ENCODE data around the gene NEU1. TPM values are rescaled to one million over a fixed set of nuclear protein-coding genes. Genes with fewer than 3 reads are reported as not detected.
"Not testable (repeated sequence)": the region's sequence is repeated elsewhere in the genome, so short reads cannot be mapped to it uniquely, and the experiment has no call there.

The NEU1 gene
- total RNA-seq, 1 donor from 2014 or later, result 50.2 TPM

DNA sequence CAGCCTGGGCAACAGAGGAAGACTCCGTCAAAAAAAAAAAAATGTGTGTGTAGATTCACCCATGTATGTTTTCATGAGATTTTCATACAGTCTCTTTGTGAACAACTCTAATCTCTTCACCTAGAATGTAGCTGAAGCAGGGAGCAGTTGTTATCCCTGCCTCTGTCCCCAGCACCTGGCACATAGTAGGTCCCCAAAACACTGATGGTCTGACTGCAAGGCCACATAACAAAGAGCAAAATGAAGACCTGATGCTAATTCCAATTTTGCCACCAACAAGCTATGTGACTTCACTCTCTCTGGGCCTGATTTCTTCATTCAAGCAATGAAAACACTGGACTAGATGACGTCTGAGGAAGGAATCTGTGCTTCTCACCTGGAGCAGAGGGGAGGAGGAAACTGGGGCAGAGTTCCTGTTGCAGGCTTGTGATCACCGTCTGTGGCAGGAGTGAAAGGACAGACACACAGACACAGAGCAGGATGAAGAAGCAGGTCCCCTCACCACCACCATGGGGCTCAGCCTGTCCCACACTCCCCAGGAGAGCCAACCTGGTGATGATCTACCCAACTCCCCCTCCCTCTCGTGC, 11.6 kb upstream of the NEU1 start:
- DNase-seq (ENCODE audit: low read depth in 2 of 2), result no peak

DNA sequence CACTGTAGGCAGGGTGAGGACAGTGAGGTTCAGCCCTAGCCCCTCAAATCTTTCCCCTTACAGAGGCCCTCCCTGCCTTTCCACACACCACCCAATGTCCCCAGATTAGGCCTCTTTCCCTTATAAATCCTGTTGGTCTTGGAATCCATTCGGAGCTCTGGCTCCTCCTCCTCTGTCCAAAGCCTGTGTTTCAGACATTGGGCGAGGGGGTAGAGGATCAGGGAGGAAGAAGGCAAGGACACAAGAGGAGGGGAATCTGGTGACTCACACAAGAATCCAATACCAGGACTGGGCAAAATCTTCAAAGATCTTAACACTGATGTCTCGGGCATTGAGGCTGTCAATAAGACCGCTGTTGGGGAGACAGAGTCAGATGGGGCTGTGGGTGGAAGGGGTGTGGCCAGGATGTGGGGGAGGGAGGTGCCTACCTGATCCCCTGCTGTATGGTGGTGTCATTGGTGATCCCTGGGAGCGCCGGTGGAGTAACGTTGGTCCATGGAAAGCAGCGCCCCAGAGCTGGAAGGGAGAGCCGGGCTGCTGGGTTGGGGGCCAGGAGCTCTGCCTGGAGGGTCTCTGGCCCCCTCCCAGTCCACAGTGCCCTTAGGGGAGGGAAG, 8.5 kb upstream of the NEU1 start:
- DNase-seq (ENCODE audit: low read depth in 2 of 2), result no peak

DNA sequence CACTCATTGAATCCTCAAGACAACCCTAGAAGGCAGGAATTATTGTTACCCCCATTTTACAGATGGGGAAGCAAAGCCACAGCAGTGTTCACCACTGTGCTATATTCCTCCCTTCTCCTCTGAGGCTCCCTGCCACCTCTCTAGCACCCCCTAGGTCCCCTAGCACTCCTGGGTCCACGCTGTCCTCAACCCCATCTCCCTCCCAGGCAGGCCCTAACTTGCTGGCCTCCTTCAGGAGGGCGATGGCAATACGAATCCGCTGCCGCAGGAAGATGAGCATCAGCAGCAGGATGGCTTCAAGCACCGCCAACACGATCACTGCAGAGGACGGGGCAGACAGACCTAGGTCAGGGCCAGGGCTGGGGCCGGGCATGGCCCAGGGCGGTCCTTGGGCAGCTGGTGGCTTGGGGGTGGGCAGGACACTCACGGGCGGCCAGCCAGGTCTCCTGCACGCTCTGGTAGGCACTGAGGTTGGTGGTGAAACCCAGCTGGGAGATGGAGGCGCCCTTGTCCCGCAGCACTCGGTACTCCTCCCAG, 7.8 kb upstream of the NEU1 start:
- no peak for DNase-seq (ENCODE audit: low read depth in 2 of 2)

DNA sequence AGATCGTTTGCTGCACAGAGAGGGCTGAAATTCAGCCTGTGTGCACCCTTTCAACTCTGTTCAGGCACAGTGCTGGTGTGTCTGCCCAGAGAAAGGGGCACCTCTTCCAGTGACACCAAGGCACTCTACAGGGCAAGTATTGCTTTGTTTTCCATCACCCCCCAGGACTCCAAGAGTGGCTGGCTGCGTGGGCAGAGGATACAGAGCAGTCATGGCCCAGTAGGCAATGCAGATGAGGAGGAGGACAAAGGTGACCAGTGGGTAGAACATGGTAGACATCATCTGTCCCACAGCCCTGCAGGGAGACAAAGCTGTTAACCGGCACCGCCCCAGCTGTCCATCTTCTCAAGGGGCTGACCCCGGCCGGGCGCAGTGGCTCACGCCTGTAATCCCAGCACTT, 6.7 kb upstream of the NEU1 start:
- DNase-seq (ENCODE audit: low read depth in 2 of 2), result no peak

DNA sequence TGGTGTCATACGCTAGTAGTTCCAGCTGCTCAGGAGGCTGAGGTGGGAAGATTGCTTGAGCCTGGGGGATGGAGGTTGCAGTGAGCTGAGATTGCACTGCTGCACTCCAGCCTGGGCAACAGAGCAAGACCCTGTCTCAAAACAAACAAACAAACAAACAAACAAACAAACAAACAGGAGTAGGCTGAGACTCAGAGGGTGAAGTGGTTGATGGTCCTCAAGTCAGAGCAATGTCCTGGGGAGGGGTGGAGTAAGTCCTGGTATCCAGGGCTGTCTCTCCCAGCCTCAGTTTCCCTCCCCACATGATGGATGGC, 6.0 kb upstream of the NEU1 start:
- DNase-seq (ENCODE audit: low read depth in 2 of 2), result not testable (repeated sequence)

DNA sequence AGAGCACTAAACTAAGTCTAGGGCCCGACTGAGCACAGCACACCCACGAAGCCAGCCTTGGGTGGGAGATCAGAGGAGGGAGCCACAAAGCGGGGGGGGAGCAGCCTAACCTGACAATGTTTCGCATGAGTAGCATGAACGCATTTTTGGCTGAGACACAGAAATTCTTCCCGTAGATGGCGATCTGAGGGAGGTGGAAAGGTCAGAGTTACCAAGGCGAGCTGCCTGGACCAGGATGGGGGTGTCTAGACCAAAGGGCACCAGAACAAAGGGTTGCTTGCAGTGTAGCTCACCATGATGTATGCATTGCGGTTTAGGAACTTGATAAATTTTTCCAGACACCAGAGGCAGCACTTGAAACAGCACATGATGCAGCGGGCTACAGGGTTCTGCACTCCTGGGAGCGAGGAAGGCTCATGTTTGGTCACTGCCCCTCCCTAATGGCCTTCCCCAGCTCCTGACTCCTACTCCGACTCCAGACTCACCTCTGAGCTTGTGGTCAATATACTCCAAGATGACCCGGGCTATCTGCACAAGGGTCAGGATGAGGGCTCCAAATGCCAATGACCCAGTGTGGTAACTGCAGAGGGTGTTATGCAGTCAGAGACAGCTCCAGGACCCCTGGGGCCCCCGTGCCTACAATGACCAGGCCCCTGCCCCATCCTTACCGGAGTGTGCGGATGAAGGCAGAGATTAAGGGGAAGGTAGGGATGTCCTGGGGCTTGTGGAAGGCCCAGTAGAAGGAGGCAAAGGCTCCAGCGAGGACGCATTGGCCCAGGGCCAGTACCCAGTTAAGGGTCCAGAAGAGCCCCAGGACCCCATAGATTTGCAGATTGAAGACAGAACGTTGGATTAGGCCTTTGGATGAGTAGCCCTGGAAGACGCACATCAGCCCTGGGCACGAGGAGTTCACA, 2.8 kb upstream of the NEU1 start:
- no peak for DNase-seq (ENCODE audit: low read depth in 2 of 2)

DNA sequence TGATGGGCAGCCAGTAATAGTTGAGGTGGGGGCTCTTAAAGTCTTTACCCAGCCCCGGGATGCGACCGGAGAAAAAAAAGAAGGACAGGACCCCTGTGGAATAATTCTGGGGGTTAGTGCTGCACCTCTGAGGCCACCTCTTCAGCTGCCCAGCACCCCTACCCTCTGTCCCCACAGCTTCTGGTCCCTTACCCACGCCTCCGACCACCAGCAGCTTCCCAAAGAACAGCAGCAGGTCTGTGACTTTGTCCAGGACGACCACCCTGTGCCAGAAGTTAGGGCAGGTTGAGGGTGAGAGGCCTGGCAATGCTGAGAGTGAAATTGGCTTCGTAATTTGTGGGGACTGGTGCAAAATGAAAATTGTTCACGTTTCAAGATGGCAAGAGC, 2.2 kb upstream of the NEU1 start:
- DNase-seq (ENCODE audit: low read depth in 2 of 2), result no peak

DNA sequence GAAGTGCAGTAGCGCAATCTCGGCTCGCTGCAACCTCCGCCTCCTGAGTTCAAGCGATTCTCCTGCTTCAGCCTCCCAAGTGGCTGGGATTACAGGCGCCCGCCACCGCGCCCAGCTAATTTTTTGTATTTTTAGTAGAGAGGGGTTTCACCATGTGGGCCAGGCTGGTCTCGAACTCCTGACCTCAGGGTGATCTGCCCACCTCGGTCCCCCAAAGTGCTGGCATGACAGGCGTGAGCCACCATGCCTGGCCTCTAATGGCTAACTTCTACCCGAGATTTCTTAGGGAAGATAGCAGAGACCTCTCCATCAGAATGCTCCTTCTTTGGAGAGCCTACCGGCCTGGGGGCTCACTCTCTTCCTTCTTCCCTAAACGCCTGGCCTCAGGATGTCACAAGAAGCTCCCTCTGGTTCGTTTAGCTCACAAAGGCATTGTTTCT, 1.5 kb upstream of the NEU1 start:
- not testable (repeated sequence) for DNase-seq (ENCODE audit: low read depth in 2 of 2)

DNA sequence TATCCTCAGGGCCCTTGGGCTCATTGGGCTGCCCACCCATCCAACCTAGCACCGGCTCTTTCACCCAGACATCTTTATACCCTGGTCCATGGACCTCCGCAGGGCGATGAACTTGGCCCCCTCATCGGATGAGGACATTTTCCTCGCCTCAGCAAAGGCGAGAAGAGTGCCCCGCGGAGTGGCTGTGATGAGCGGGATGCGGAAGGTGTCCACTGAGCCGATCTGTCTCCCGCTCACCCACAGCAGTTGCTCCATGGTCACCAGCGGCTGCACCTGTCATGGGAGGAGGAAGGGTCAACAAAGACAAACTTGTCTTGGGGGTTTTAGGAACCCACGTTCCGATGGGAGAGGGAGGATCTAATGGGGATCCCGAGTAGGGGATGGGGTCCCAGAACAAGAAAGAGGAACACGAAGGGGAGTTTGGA, 690 bp downstream of the NEU1 start:
- DNase-seq (ENCODE audit: low read depth in 2 of 2), result no peak

DNA sequence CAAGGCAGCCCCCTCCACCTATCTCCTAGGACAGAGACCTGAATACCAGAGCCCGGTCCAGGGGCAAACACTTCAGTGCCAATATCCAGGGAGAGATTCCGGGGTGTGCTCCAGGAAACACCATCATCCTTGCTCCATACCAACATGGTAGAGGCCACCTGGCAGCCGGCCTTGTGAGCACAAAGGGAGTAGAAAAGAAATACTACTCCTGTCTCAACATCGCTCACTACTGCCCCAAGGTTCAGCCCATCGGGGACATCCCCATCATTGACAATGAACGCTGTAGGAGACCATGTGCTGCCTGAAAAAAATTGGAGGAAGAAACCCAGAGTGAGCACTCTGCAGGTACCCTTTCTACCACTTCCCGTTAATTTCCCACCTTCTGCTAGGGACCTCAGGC, 1.5 kb downstream of the NEU1 start:
- DNase-seq (ENCODE audit: low read depth in 2 of 2), result no peak

DNA sequence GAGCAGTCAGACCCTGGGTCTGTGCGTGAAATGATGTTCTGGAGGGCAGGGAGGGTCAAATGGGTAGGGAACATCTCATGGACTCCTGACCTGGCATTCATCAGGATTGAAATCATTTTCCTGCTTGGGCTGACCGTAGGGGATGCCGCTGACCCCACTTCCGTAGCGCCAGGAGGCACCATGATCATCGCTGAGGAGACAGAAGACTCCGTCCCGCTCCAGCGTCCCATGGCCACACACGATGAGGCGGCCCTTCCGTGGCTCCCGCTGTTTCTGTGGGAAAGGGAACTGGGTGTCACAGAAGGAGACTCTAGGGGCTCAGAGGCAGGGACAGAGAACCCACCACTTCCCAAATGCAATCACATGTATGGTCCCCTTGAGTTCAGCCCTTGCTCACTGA, 2.3 kb downstream of the NEU1 start:
- no peak for DNase-seq (ENCODE audit: low read depth in 2 of 2)

DNA sequence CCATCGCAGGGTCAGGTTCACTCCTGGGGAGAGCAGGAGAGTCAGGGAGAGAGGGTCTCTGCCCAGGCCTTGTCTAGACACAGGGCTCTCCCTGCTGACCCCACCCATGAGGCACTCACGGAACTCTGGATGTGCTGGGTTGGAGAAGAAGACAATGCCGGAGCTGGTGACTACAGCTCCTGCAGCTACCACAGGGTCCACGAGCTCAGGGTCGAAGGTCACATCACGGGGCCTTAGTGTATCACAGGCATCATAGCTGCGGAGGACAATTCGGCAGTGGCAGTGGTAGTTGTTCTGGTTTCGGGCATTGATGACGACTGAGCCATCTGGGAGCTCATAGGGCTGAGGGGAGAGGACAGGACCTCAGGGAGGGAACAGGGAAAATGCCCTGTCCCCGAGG, 2.7 kb downstream of the NEU1 start:
- DNase-seq (ENCODE audit: low read depth in 2 of 2), result no peak

DNA sequence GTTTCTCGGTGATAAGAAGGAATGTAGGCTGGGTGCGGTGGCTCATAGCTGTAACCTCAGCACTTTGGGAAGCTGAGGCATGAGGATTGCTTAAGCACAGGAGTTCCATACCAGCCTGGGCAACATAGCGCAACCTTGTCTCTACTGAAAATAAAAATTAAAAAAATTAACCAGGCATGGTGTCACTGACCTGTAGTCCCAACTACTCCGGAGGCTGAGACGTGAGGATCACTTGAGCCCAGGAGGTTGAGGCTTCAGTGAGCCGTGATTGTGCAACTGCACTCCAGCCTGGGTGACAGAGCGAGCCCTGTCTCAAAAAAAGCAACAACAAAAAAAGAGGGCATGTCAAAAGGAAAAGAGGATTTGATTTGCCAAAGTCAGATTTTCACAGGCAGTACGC, 3.9 kb downstream of the NEU1 start:
- DNase-seq (ENCODE audit: low read depth in 2 of 2), result no peak

DNA sequence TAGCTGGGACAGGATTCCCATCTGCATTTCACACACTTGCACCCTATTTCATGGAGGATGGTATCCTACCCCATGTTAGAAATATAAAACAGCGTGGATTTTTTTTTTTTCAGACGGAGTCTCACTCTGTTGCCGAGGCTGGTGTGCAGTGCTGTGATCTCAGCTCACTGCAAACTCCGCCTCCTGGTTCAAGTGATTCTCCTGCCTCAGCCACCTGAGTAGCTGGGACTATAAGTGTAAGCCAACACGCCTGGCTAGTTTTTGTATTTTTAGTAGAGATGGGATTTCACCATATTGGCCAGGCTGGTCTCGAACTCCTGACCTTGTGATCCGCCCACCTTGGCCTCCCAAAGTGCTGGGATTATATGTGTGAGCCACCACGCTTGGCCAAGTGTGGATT, 4.8 kb downstream of the NEU1 start:
- not testable (repeated sequence) for DNase-seq (ENCODE audit: low read depth in 2 of 2)

DNA sequence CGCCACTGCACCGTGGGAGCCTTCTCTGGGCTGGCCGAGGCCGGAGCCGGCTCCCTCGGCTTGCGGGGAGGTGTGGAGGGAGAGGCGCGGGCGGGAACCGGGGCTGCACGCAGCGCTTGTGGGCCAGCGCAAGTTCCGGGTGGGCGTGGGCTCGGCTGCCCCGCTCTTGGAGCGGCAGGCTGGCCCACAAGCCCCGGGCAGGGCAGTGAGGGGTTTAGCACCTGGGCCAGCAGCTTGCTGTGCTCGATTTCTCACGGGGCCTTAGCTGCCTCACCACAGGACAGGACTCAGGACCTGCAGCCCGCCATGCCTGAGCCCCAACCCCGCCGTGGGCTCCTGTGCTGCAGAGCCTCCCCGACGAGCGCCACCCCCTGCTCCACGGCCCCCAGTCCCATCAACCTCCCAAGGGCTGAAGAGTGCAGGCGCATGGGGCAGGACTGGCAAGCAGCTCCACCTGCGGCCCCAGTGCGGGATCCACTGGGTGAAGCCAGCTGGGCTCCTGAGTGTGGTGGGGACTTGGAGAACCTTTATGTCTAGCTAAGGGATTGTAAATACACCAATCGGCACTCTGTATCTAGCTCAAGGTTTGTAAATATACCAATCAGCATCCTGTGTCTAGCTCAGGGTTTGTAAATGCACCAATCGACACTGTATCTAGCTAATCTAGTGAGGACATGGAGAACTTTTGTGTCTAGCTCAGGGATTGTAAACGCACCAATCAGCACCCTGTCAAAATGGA, 10.5 kb downstream of the NEU1 start:
- not testable (repeated sequence) for DNase-seq (ENCODE audit: low read depth in 2 of 2)

DNA sequence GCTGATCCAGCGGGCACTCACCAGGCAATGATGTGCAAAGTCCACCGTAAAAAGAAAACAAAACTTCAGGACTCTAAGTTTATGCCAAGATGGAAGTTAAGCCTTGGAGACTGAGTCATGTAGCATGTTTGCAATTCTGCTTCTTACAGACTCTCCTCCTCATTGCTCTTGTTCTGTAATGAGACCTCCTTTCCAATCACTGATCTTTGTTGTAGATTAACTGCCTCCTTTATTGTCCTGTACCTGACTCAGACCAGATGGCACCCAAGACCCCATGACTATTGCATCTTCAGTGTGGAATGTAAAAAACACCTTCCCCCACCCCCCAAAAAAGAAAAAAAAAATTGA, 11.2 kb downstream of the NEU1 start:
- no peak for DNase-seq (ENCODE audit: low read depth in 2 of 2)

DNA sequence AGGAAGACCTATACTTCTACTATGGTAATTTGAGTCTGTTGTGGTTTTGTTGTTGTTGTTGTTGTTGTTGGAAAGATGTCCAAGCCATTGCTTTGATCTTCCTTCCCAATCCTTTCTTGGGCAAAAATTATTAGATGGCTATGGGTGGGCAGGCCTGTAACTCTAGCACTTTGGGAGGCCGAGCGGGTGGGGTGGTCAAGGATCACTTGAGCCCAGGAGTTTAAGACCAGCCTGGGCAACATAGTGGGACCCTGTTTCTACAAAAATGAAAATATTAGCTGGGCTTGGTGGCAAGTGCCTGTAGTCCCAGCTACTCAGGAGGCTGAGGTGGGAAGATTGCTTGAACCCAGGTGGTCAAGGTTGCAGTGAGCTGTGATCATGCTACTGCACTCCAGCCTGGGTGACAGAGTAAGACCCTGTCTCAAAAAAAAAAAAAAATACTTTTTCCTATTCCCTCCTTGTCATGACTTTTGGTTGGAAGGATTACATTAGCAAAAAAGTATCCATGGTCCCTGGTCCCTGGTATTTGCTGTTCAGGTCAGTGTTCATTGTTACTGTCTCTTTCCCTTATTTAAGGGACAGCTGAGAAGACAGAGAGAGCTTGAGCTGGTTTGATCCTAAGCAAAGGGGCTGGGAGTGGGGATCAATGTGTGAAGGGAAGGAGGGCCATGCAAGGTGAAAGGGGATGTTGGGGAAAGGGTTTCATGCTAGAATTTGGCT, 11.7 kb downstream of the NEU1 start:
- no peak for DNase-seq (ENCODE audit: low read depth in 2 of 2)

DNA sequence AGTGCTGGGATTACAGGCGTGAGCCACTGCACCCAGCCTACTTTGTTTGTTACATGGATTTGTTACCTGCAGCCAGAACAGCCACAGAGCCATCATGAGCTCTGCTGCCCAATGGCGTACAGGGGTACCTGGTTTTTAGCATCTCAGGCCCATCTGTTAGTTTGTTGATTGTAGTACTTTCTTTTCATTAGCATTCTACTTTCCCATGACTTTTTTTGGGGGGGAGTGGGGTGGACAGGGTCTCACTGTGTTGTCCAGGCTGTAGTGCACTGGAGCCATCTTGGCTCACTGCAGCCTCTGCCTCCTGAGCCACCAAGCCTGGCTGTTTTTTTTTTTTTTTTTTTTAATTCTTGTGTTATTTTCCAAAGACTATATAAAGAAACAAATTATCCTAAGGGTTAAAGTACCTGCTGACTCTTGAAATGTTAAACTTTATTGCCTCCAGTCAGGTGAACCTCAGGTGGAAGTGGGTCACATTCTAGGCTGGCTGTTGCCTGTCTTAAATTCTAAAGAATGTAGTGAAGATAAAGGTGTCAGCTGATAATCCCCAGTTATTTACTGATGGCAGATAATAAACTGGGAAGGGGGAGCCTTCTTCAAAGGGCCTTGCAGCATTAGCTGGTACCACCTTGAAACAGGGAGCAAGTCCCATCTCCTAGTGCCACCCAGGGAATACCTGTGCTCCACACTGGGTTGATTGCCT, 15.2 kb downstream of the NEU1 start:
- no peak for DNase-seq (ENCODE audit: low read depth in 2 of 2)

DNA sequence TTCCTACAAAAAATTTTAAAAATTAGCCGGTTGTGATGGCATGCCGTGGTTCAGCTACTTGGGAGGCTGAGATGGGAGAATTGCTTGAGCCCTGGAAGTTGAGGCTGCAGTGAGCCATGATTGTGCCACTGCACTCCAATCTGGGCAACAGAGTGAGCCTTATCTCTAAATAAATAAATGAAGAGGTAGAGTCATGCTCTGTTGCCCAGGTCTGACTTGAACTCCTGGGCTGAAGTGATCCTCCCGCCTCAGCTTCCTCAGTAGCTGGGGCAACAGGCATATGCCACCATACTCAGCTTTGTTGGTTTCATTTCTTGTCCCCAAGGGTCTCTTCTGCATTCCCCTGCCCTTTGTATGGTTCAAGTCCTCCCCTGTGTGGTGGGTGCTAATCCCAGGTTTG, 18.1 kb downstream of the NEU1 start:
- no peak for DNase-seq (ENCODE audit: low read depth in 2 of 2)

DNA sequence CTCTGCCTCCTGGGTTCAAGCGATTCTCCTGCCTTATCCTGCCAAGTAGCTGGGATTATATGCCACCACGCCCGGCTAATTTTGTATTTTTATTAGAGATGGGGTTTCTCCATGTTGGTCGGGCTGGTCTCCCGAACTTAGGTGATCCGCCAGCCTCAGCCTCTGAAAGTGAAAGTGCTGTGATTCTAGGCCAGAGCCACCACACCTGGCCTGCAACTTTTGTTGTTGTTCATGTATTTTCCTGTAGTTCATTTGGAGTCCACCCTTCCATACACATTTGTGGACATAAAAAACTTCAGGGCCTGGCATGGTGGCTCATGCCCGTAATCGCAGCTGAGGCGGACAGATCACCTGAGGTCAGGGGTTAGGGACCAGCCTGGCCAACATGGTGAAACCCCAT, 20.6 kb downstream of the NEU1 start:
- DNase-seq (ENCODE audit: low read depth in 2 of 2), result no peak

DNA sequence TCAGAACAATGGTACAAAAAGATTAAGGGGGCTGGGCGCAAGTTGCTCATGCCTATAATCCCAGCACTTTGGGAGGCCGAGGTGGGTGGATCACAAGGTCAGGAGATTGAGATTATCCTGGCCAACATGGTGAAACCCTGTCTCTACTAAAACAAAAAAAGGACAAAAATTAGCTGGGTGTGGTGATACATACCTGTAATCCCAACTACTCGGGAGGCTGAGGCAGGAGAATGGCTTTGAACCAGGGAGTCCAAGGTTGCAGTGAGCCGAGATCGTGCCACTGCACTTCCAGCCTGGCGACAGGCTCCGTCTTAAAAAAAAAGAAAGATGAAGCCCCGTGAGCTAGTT, 22.9 kb downstream of the NEU1 start:
- DNase-seq (ENCODE audit: low read depth in 2 of 2), result not testable (repeated sequence)

Data from dermis microvascular lymphatic vessel endothelial cell (primary cell).